ENCODE results near the gene VTA1.

DNA sequence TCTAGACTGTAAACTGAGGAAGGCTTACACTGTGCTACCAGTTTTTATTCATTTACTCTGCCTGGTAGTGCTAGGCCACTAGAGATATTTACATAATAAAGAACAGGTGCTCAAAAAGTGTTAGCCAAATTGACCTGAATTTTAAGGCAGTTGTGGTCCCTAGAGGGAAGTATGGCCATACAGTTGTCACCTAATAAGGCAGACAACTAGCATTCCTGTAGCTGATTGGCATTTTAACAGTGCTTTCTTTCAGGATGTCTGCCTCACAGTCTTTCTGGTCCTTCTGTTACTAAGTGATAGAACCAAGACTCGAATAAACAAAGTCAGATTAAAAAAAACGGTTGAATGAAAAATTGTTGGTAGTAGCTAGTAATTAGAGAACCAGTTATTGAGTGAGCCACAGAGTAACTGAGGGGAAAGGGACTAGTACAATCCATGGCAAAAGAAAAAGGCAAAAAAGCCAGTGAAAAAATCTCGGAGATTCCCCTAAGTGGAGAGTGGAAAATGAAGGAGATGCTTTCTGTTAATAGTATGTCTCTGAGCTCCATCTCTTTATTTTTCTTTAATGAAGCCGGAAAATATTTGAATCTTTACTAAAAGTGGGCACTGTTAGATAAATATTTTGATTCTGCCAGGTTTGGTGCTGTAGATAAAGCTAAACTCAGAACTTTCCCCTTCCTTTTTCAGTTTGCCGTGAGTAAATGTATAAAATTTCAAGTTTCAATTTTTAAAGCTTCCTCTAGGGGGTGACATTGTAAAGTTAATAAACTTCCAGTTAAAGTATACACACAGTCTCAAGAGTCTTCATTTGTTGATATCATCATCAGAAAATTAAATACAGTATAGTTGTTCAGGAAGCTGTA, 9.1 kb downstream of the VTA1 start:
- TF ChIP-seq RAD21 (IDR thresholded peaks at IDR 0.05) (peak; percentile 76 to 78), SP1 (IDR thresholded peaks at IDR 0.05) (no peak), RXRA (IDR thresholded peaks at IDR 0.05) (no peak), GABPA (IDR thresholded peaks at IDR 0.05 in 1 of 2, conservative IDR thresholded peaks at IDR 0.05 in 1 of 2) (no peak)
- TF ChIP-seq, protein P1, sequence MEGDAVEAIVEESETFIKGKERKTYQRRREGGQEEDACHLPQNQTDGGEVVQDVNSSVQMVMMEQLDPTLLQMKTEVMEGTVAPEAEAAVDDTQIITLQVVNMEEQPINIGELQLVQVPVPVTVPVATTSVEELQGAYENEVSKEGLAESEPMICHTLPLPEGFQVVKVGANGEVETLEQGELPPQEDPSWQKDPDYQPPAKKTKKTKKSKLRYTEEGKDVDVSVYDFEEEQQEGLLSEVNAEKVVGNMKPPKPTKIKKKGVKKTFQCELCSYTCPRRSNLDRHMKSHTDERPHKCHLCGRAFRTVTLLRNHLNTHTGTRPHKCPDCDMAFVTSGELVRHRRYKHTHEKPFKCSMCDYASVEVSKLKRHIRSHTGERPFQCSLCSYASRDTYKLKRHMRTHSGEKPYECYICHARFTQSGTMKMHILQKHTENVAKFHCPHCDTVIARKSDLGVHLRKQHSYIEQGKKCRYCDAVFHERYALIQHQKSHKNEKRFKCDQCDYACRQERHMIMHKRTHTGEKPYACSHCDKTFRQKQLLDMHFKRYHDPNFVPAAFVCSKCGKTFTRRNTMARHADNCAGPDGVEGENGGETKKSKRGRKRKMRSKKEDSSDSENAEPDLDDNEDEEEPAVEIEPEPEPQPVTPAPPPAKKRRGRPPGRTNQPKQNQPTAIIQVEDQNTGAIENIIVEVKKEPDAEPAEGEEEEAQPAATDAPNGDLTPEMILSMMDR (IDR thresholded peaks at IDR 0.05; ENCODE audit: low read depth, low read length, missing input control): peak; percentile 46
- TF ChIP-seq, protein P2, sequence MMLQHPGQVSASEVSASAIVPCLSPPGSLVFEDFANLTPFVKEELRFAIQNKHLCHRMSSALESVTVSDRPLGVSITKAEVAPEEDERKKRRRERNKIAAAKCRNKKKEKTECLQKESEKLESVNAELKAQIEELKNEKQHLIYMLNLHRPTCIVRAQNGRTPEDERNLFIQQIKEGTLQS (IDR thresholded peaks at IDR 0.05): no peak
- TF ChIP-seq, protein P3, sequence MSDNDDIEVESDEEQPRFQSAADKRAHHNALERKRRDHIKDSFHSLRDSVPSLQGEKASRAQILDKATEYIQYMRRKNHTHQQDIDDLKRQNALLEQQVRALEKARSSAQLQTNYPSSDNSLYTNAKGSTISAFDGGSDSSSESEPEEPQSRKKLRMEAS (IDR thresholded peaks at IDR 0.05): no peak
- TF ChIP-seq, protein P4, sequence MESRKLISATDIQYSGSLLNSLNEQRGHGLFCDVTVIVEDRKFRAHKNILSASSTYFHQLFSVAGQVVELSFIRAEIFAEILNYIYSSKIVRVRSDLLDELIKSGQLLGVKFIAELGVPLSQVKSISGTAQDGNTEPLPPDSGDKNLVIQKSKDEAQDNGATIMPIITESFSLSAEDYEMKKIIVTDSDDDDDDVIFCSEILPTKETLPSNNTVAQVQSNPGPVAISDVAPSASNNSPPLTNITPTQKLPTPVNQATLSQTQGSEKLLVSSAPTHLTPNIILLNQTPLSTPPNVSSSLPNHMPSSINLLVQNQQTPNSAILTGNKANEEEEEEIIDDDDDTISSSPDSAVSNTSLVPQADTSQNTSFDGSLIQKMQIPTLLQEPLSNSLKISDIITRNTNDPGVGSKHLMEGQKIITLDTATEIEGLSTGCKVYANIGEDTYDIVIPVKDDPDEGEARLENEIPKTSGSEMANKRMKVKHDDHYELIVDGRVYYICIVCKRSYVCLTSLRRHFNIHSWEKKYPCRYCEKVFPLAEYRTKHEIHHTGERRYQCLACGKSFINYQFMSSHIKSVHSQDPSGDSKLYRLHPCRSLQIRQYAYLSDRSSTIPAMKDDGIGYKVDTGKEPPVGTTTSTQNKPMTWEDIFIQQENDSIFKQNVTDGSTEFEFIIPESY (IDR thresholded peaks at IDR 0.05): no peak
